GM19438 (cell line): ENCODE results near the gene GRK3.

ENCODE experiments used
- ATAC-seq: cut with Tn5 transposase; IDR thresholded peaks from one replicate; pipeline ENCODE4 v1.9.1; 2021; ENCODE audit warnings: low read depth; ENCODE audit not compliant: unreplicated experiment

GRK3 gene

DNA sequence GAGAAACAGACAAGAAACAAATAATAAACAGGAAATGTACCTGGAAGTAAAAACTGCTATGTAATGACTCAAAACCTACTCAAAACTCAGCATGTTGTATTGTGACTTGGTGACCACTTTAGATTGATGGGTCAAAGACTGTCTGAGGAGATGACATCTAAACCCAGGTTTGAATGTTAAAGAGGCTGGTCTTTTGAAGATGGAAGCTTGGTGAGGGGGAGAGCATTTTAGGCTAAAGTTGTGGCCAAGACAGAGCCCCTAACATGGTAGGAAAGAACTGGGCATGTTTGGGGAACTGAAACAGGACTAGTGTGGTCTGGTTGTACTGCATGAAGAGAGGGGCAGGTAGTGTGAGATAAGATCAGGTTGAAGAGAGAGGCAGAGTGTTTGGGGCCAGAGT, 92.2 kb downstream of the GRK3 start:
- ATAC-seq: peak; percentile 85

DNA sequence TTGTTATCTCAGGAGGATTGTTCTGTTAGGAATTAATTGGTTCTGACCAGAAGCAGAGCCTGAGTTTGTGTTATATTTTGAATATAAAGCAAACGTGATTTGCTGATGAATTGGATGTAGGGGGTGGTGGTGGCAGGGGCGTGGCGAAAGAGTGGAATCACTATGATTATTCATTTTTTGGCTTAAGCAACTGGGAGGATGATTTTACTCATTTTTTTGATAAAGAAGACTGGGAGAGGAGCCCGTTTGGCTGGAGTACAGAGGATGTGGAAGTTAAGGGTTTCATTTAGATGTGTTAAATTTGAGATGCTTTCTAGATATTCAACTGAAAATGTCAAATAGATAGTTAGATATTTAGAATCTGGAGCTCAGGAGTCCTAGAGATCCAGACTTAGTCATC, 94.2 kb downstream of the GRK3 start:
- no peak for ATAC-seq

GRCh38 chr22:25659413-25659812, 94.9 kb downstream of the GRK3 start:
- no peak for ATAC-seq

GRCh38 chr22:25660336-25660735, 95.9 kb downstream of the GRK3 start:
- no peak for ATAC-seq

DNA sequence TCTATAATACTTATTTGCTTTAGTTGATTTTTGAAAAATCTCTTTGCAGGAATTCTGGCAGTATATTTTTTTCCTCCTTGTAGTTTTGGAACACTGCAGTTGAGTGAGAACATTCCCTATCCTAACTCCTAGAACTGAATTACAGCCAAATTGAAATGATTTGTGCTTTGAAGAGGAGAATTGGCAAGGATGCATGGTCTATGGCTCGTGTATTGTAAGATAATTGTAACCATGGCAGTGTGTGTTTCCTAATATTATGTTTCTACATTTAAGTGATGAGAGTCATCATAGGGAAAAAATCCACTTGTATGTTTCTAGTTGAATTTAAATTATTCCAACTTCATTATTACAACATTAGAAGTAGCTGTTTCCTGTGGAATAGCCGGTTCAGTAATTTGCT, 96.6 kb downstream of the GRK3 start:
- ATAC-seq: no peak

- ATAC-seq: no peak
Measured at GRCh38 chr22:25663654-25664053, 99.2 kb downstream of the GRK3 start.

DNA sequence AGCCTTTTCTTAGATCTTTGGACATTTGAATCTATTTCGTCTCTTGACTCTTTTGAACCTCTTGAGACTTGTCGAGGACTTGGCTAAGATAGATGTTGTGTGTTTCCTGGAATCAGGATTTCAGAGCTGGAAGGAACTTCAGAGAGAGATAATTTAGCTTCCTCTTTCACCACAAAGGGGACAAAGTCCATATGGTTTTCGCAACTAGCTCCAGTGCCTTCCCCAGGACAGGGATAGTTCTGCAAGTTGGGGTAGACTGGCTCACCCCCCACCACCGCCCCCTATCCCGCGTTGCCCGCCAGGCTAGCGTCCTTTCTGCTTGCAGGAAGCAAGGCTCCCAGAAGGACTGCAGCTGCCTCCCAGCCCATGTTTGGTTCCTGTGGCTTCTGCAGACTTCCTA, 101.8 kb downstream of the GRK3 start:
- ATAC-seq: no peak

GRCh38 chr22:25668437-25668836, 104.0 kb downstream of the GRK3 start:
- ATAC-seq: no peak

GRCh38 chr22:25669253-25670069, 105.0 kb downstream of the GRK3 start:
- no peak for ATAC-seq

DNA sequence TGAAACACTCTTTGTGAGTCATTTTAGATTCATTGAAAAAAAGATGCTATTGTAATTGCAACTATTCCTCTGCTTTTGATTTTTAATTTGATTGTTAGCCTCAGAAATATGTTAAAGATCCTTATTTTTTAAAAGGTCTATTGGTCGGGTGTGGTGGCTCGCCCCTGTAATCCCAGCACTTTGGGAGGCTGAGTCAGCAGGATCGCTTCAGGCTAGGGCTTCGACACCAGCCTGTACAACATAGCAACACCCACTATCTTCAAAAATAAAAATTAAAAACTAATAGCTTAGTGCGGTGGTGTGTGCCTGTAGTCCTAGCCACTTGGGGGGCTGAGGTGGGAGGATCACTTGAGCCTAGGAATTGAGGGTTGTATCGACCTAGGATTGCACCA, 105.6 kb downstream of the GRK3 start:
- no peak for ATAC-seq

DNA sequence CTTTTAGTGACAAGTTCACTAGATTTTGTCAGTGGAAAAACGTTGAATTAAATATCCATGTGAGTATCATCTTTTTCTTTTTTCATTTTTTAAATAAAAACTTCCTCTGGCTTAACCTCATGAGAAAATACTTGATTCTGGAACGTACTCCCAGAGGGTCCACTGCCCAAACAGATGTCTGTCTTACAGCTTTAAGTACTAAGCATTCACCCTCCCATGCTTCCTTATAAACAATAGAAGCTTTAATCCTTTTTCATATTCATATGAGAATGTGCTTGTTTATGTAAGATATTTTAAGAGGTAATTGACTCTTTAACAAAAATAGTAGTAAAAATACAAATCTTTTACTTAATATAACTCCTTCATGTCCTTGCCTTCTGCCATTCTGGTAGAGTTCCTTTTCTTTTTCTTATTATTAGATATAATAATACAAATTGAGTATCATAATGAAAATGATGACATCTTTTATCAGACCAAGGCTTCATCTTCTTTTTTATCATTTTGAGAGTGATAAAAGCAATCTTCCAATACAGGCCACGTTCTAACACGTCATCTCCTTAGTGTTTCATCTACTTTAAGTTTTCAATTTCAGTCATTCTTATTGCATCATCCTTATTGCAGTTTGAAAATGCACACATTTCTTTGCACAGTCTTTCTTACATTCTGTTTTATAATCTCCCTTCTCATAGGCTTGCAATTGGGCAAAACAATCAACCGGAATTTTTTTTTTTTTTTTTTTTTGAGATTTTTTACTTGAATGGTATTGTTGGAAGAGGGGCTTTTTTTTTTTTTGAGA, 108.0 kb downstream of the GRK3 start:
- ATAC-seq: no peak

DNA sequence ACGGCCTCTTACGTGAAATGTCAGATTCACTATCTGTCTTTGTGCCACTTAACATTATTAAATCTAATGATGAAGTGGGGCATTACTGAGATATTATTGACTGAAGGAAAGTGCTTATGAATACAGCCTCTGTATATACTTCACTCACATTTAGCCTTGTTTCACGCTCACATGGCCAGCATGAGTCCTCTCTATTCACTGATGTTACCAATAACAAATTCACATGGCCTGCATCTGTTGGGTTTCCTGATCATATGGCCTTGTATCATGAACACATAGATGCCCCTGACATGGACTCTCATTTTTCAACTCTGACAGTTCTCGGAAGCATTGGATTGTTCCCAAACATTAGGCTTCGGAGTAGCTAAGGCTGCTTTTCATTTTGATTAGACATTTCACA, 109.2 kb downstream of the GRK3 start:
- no peak for ATAC-seq

- no peak for ATAC-seq
Measured at GRCh38 chr22:25677631-25678030, 113.2 kb downstream of the GRK3 start.

GRCh38 chr22:25680051-25680450, 115.6 kb downstream of the GRK3 start:
- no peak for ATAC-seq

- no peak for ATAC-seq
Measured at GRCh38 chr22:25680956-25681355, 116.5 kb downstream of the GRK3 start.

GRCh38 chr22:25682109-25682508, 117.6 kb downstream of the GRK3 start:
- ATAC-seq: no peak

- ATAC-seq: no peak
Measured at GRCh38 chr22:25688627-25689026, 124.2 kb downstream of the GRK3 start.

GRCh38 chr22:25689631-25690030, 125.2 kb downstream of the GRK3 start:
- no peak for ATAC-seq

- no peak for ATAC-seq
Measured at GRCh38 chr22:25690798-25691197, 126.3 kb downstream of the GRK3 start.

GRCh38 chr22:25692397-25693267, 128.2 kb downstream of the GRK3 start:
- ATAC-seq: no peak

GRCh38 chr22:25693268-25693565, 128.7 kb downstream of the GRK3 start:
- no peak for ATAC-seq
